Measurements from ENCODE around the gene SULT2A1. TPM values are rescaled to one million over a fixed set of nuclear protein-coding genes. Genes with fewer than 3 reads are reported as not detected.

The SULT2A1 gene
- total and polyA plus RNA-seq, 9 donors = 0.05 to 5.7 (median 0.61) TPM; not detected in 5

- peaks cover 5% of the 10 kb centered on the region for H3K27me3 ChIP-seq (ENCODE audit: control insufficient read depth, insufficient read depth, low read length)
- 16% methylated on average over 3 of the region's 5 CpGs for WGBS (ENCODE audit: insufficient coverage)
These were observed 43.2 kb downstream of the SULT2A1 start for GRCh38 chr19:47842941-47843340.

GRCh38 chr19:47839913-47840312 is 46.2 kb downstream of the SULT2A1 start:
- H3K27me3 ChIP-seq (ENCODE audit: control insufficient read depth, insufficient read depth, low read length) = peaks cover 5% of the 10 kb centered on the region
- H3K36me3 ChIP-seq (ENCODE audit: control insufficient read depth, insufficient read depth, low read length) = no peaks in the 10 kb centered on the region
- no peak overlapping the region for H3K27ac ChIP-seq (ENCODE audit: low read length)
- DNase-seq = no peak
- 21% methylated on average over 8 of the region's 10 CpGs for WGBS (ENCODE audit: insufficient coverage)
- peaks cover 2% of the 10 kb centered on the region for H3K4me1 ChIP-seq (ENCODE audit: control insufficient read depth, insufficient read depth, low read length)
- no peak overlapping the region for H3K4me3 ChIP-seq (ENCODE audit: low read length)
- H3K9me3 ChIP-seq (replicated peaks; ENCODE audit: control insufficient read depth, low read depth, low read length) = no peaks in the 10 kb centered on the region

More at GRCh38 chr19:47842941-47843340, 43.2 kb downstream of the SULT2A1 start:
- Histone ChIP-seq H3K27ac (ENCODE audit: low read length) (no peak overlapping the region), H3K4me1 (ENCODE audit: control insufficient read depth, insufficient read depth, low read length) (peaks cover 2% of the 10 kb centered on the region), H3K9me3 (replicated peaks; ENCODE audit: control insufficient read depth, low read depth, low read length) (no peaks in the 10 kb centered on the region), H3K36me3 (ENCODE audit: control insufficient read depth, insufficient read depth, low read length) (no peaks in the 10 kb centered on the region), H3K4me3 (ENCODE audit: low read length) (no peak overlapping the region)
- DNase-seq = no peak

- Histone ChIP-seq H3K9me3 (replicated peaks; ENCODE audit: control insufficient read depth, low read depth, low read length) (no peaks in the 10 kb centered on the region), H3K27ac (ENCODE audit: low read length) (no peak overlapping the region), H3K4me3 (ENCODE audit: low read length) (no peak overlapping the region), H3K27me3 (ENCODE audit: control insufficient read depth, insufficient read depth, low read length) (peaks cover 5% of the 10 kb centered on the region), H3K4me1 (ENCODE audit: control insufficient read depth, insufficient read depth, low read length) (peaks cover 2% of the 10 kb centered on the region), H3K36me3 (ENCODE audit: control insufficient read depth, insufficient read depth, low read length) (no peaks in the 10 kb centered on the region)
- no peak for DNase-seq
- WGBS (ENCODE audit: insufficient coverage) = 40% methylated on average over 16 of the region's 16 CpGs
These were observed 46.7 kb downstream of the SULT2A1 start for GRCh38 chr19:47839411-47839810.

DNA sequence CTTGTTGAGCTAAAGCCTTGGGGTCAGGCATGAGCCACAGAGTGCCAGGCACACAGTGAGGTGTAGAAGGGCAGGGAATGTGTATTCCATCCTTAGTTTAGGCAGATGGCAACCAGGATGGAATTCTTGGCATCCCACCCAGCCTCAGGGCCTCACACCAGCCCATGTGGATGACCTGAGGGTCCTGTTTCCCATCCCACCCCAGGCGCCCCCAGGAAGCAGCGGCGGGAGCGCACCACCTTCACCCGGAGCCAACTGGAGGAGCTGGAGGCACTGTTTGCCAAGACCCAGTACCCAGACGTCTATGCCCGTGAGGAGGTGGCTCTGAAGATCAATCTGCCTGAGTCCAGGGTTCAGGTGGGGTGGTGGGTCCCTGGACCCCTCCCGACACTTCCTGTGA is 50.1 kb downstream of the SULT2A1 start:
- peaks cover 3% of the 10 kb centered on the region for H3K27me3 ChIP-seq (ENCODE audit: control insufficient read depth, insufficient read depth, low read length)
- H3K27ac ChIP-seq (ENCODE audit: low read length) = no peak overlapping the region
- H3K4me1 ChIP-seq (ENCODE audit: control insufficient read depth, insufficient read depth, low read length) = no peaks in the 10 kb centered on the region
- H3K9me3 ChIP-seq (replicated peaks; ENCODE audit: control insufficient read depth, low read depth, low read length) = no peaks in the 10 kb centered on the region
- H3K4me3 ChIP-seq (ENCODE audit: low read length) = no peak overlapping the region
- 21% methylated on average over 2 of the region's 8 CpGs for WGBS (ENCODE audit: insufficient coverage)
- H3K36me3 ChIP-seq (ENCODE audit: control insufficient read depth, insufficient read depth, low read length) = no peaks in the 10 kb centered on the region
- no peak for DNase-seq

DNA sequence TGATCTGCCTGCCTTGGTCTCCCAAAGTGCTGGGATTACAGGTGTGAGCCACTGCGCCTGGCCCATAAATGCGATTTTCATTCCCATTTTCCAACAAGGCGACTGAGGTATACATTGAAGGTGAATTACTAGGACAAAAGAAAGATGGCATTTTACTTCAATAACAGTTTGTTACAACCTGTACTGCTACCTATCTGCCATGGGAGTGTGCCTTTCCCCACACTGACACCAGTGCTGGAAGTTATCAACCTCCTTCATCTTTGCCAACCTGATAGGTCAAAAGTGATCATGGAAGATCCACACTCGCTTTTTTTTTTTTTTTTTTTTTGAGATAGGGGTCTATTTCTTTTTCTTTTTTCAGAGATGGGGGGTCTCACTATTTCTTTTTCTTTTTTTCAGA is 53.4 kb downstream of the SULT2A1 start:
- no peaks in the 10 kb centered on the region for H3K4me1 ChIP-seq (ENCODE audit: control insufficient read depth, insufficient read depth, low read length)
- no peaks in the 10 kb centered on the region for H3K27me3 ChIP-seq (ENCODE audit: control insufficient read depth, insufficient read depth, low read length)
- DNase-seq = no peak
- no peaks in the 10 kb centered on the region for H3K9me3 ChIP-seq (replicated peaks; ENCODE audit: control insufficient read depth, low read depth, low read length)
- WGBS (ENCODE audit: insufficient coverage) = no CpG with 5 or more reads among the region's 4 CpGs
- no peaks in the 10 kb centered on the region for H3K36me3 ChIP-seq (ENCODE audit: control insufficient read depth, insufficient read depth, low read length)
- no peak overlapping the region for H3K4me3 ChIP-seq (ENCODE audit: low read length)
- H3K27ac ChIP-seq (ENCODE audit: low read length) = no peak overlapping the region

DNA sequence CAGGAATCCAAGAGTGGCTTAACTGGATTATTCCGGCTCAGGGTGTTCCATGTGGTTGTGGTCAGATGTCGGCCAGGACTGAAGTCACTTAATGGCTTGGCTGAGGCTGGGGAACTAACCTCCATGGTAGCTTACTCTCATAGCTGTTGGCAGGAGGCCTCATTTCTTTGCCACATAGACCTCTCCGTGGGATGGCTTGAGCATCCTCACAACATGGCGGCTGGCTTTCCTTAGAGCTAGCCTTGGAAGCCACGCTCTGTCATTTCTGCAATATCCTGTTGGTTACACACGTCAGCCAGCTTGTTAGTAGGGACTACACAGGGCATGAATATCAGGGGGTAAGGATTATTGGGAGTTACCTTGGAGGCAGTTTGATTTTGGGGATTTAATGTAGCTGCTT is 59.3 kb downstream of the SULT2A1 start:
- Histone ChIP-seq H3K27ac (ENCODE audit: low read length) (no peak overlapping the region), H3K4me3 (ENCODE audit: low read length) (no peak overlapping the region), H3K27me3 (ENCODE audit: control insufficient read depth, insufficient read depth, low read length) (no peaks in the 10 kb centered on the region), H3K36me3 (ENCODE audit: control insufficient read depth, insufficient read depth, low read length) (no peaks in the 10 kb centered on the region), H3K4me1 (ENCODE audit: control insufficient read depth, insufficient read depth, low read length) (no peaks in the 10 kb centered on the region), H3K9me3 (replicated peaks; ENCODE audit: control insufficient read depth, low read depth, low read length) (peaks cover 3% of the 10 kb centered on the region)
- no peak for DNase-seq
- 93% methylated on average over 4 of the region's 6 CpGs for WGBS (ENCODE audit: insufficient coverage)

DNA sequence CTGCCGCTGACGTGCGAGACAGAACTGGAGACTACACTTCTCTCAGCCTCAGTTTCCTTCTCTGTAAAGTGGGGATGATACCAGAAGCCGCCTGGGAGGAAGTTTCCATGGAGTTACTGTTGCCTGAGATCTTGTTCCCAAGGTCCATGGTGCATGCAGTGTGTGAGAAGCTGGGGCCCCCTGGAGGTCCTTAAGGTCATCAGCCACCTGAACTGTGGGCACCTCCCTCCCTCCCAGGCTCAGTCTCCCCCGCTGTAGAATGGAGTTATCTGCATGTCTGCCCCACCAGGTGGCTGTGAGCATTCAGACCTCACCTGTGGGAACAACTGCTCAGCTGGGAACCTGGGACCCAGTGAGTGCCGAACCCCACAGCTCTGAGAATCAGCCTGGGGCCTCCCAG is 61.7 kb downstream of the SULT2A1 start:
- no peak overlapping the region for H3K4me3 ChIP-seq (ENCODE audit: low read length)
- DNase-seq = no peak
- peaks cover 3% of the 10 kb centered on the region for H3K4me1 ChIP-seq (ENCODE audit: control insufficient read depth, insufficient read depth, low read length)
- no peak overlapping the region for H3K27ac ChIP-seq (ENCODE audit: low read length)
- H3K36me3 ChIP-seq (ENCODE audit: control insufficient read depth, insufficient read depth, low read length) = no peaks in the 10 kb centered on the region
- WGBS (ENCODE audit: insufficient coverage) = no CpG with 5 or more reads among the region's 6 CpGs
- H3K27me3 ChIP-seq (ENCODE audit: control insufficient read depth, insufficient read depth, low read length) = peaks cover 7% of the 10 kb centered on the region
- peaks cover 3% of the 10 kb centered on the region for H3K9me3 ChIP-seq (replicated peaks; ENCODE audit: control insufficient read depth, low read depth, low read length)

DNA sequence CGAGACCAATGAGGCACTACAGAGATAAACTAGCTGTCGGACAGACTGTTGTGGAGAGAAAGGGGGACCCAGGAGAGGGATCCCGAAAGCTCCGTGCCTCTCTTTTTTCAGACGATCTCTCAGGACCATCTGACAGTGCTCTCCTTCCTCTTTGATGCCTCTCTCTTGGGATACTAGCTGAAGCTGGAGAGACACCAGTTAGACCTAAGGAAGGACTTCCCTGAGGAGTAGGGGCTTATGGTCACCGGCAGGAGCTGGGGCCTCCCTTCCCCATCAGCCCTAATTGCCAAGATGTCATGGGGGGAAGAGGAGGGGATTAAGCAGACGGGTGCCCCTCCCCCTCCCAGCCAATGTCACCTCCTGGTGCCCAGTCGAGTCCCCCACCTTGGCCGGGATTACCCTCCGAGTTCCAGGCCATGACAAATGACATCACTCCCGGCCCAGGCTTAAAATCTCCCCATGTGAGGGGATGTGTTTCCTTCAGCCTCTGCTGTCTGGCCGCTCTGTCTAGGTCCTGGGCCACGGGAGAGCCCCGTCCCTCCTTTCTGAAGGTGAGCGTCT is 64.6 kb downstream of the SULT2A1 start, which contains the start of gene CRX:
Gene CRX, plus strand, starts transcription at position 478 of the 561 bp plus-strand sequence. CDS start 12,507 bp downstream, outside the sequence.
- peaks cover 3% of the 10 kb centered on the region for H3K4me1 ChIP-seq (ENCODE audit: control insufficient read depth, insufficient read depth, low read length)
- H3K27me3 ChIP-seq (ENCODE audit: control insufficient read depth, insufficient read depth, low read length) = peaks cover 10% of the 10 kb centered on the region
- H3K27ac ChIP-seq (ENCODE audit: low read length) = no peak within 1 kb of the TSS
- WGBS (ENCODE audit: insufficient coverage) = 30% methylated on average over 2 of the region's 15 CpGs
- no peaks in the 10 kb centered on the region for H3K36me3 ChIP-seq (ENCODE audit: control insufficient read depth, insufficient read depth, low read length)
- no peak within 1 kb of the TSS for H3K4me3 ChIP-seq (ENCODE audit: low read length)
- H3K9me3 ChIP-seq (replicated peaks; ENCODE audit: control insufficient read depth, low read depth, low read length) = no peaks in the 10 kb centered on the region
- no peak for DNase-seq

Other genes starting within 250 kb of the SULT2A1 start
- gene EHD2, start 172.9 kb downstream of the SULT2A1 start, total RNA-seq = 30.5 TPM
- 100 to 1,000 TPM in 7 of 8 donors, 10 to 100 TPM in 1; 93.9 to 158 (median 125) TPM for gene EHD2, start 172.9 kb downstream of the SULT2A1 start, polyA plus RNA-seq (ENCODE audit: insufficient read depth in 1 of 8, insufficient read length in 8 of 8, low replicate concordance in 1 of 8)
- gene NOP53, start 140.8 kb downstream of the SULT2A1 start, total RNA-seq = 216 TPM
- gene NOP53, start 140.8 kb downstream of the SULT2A1 start, polyA plus RNA-seq (ENCODE audit: insufficient read depth in 1 of 8, insufficient read length in 8 of 8, low replicate concordance in 1 of 8) = 100 to 1,000 TPM; 524 to 635 (median 594) TPM
- 1,360 TPM for gene SELENOW, start 107.6 kb downstream of the SULT2A1 start, total RNA-seq
- gene SELENOW, start 107.6 kb downstream of the SULT2A1 start, polyA plus RNA-seq (ENCODE audit: insufficient read depth in 1 of 8, insufficient read length in 8 of 8, low replicate concordance in 1 of 8) = 100 to 1,000 TPM; 688 to 988 (median 882) TPM
- gene TPRX1, start 81.8 kb downstream of the SULT2A1 start, total RNA-seq = not detected
- not detected for gene TPRX1, start 81.8 kb downstream of the SULT2A1 start, polyA plus RNA-seq (ENCODE audit: insufficient read depth in 1 of 8, insufficient read length in 8 of 8, low replicate concordance in 1 of 8)
- gene CRX, start 64.4 kb downstream of the SULT2A1 start, total RNA-seq = not detected
- under 1 TPM in 3 of 8 donors, not detected in 5; 0.05 to 0.09 (median 0.07) TPM for gene CRX, start 64.4 kb downstream of the SULT2A1 start, polyA plus RNA-seq (ENCODE audit: insufficient read depth in 1 of 8, insufficient read length in 8 of 8, low replicate concordance in 1 of 8)
- not detected for gene TPRX2, start 27.1 kb downstream of the SULT2A1 start, total RNA-seq
- not detected for gene TPRX2, start 27.1 kb downstream of the SULT2A1 start, polyA plus RNA-seq (ENCODE audit: insufficient read depth in 1 of 8, insufficient read length in 8 of 8, low replicate concordance in 1 of 8)
- not detected for gene BSPH1, start 105.9 kb upstream of the SULT2A1 start, total RNA-seq
- gene BSPH1, start 105.9 kb upstream of the SULT2A1 start, polyA plus RNA-seq (ENCODE audit: insufficient read depth in 1 of 8, insufficient read length in 8 of 8, low replicate concordance in 1 of 8) = not detected
- gene ELSPBP1, start 108.3 kb upstream of the SULT2A1 start, total RNA-seq = not detected
- gene ELSPBP1, start 108.3 kb upstream of the SULT2A1 start, polyA plus RNA-seq (ENCODE audit: insufficient read depth in 1 of 8, insufficient read length in 8 of 8, low replicate concordance in 1 of 8) = not detected
- gene CABP5, start 157.8 kb upstream of the SULT2A1 start, total RNA-seq = not detected
- gene CABP5, start 157.8 kb upstream of the SULT2A1 start, polyA plus RNA-seq (ENCODE audit: insufficient read depth in 1 of 8, insufficient read length in 8 of 8, low replicate concordance in 1 of 8) = under 1 TPM in 1 of 8 donors, not detected in 7; 0.10 TPM
- gene PLA2G4C, start 224.5 kb upstream of the SULT2A1 start, total RNA-seq = 31.4 TPM
- gene PLA2G4C, start 224.5 kb upstream of the SULT2A1 start, polyA plus RNA-seq (ENCODE audit: insufficient read depth in 1 of 8, insufficient read length in 8 of 8, low replicate concordance in 1 of 8) = 10 to 100 TPM; 20.0 to 49.8 (median 32.3) TPM